ENCODE data around the gene COL4A4.

COL4A4 gene

DNA sequence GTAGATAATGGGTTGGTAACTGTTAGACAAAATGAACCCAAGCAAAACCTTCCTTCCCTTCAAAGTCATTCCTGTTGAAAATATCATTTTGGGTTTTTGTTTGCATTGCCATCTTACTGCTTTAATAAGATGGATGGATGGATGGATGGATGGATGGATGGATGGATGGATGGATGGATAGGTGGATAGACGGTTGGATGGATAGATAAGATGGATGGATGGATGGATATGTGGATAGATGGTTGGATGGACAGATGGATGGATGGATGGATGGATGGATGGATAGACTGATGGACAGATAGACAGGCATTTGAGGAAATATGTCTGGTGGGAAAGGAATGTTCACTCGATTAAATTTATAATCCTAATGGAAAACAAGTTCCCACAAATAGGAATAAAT lies 133.2 kb downstream of the COL4A4 start:
- Mint-ChIP-seq H3K9me3 (no peaks in the 10 kb centered on the region), H3K4me3 (no peak overlapping the region), H3K36me3 (ENCODE audit: low read depth) (no peaks in the 10 kb centered on the region), H3K27ac (no peak overlapping the region), H3K4me1 (peaks cover 16% of the 10 kb centered on the region), H3K27me3 (ENCODE audit: low read depth, poor library complexity) (no peaks in the 10 kb centered on the region)
- DNase-seq, result no peak
- TF ChIP-seq, protein P1, sequence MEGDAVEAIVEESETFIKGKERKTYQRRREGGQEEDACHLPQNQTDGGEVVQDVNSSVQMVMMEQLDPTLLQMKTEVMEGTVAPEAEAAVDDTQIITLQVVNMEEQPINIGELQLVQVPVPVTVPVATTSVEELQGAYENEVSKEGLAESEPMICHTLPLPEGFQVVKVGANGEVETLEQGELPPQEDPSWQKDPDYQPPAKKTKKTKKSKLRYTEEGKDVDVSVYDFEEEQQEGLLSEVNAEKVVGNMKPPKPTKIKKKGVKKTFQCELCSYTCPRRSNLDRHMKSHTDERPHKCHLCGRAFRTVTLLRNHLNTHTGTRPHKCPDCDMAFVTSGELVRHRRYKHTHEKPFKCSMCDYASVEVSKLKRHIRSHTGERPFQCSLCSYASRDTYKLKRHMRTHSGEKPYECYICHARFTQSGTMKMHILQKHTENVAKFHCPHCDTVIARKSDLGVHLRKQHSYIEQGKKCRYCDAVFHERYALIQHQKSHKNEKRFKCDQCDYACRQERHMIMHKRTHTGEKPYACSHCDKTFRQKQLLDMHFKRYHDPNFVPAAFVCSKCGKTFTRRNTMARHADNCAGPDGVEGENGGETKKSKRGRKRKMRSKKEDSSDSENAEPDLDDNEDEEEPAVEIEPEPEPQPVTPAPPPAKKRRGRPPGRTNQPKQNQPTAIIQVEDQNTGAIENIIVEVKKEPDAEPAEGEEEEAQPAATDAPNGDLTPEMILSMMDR (IDR thresholded peaks at IDR 0.05), result no peak

DNA sequence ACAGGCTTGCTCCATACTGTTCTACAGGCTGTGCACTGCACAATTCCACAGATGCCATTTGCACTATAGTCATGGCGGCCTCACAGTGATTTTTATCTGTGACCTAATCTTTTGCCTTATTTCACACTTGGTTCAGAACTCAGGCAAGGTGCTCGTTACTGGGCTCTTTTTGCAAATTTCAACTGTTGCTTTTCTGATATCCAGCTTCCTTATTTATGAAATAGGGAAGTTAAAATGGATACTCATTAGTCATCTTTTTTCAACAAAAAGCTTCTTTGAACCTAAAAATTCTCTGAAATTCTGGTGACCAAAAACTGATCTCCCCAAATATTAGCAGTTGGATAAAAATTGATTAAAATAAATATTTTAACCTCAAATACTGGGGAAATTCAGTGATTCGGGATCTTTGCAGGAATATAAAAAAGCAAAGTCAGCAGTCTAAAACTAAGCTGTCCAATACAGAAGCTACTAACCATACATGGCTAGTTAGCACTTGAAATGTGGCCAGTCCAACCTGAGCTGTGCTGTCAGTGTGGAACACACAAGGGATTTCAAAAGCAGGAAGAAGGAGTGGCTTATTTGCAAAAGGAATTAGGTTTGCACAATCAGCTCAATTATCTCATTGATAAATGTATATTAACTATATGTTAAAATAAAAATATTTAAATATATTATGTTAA lies 134.4 kb downstream of the COL4A4 start:
- no peaks in the 10 kb centered on the region for H3K36me3 Mint-ChIP-seq (ENCODE audit: low read depth)
- H3K4me1 Mint-ChIP-seq, result peaks cover 12% of the 10 kb centered on the region
- no peak overlapping the region for H3K4me3 Mint-ChIP-seq
- no peak overlapping the region for H3K27ac Mint-ChIP-seq
- H3K27me3 Mint-ChIP-seq (ENCODE audit: low read depth, poor library complexity), result no peaks in the 10 kb centered on the region
- TF ChIP-seq, protein P1 (IDR thresholded peaks at IDR 0.05), result no peak
- DNase-seq, result no peak
- H3K9me3 Mint-ChIP-seq, result no peaks in the 10 kb centered on the region

DNA sequence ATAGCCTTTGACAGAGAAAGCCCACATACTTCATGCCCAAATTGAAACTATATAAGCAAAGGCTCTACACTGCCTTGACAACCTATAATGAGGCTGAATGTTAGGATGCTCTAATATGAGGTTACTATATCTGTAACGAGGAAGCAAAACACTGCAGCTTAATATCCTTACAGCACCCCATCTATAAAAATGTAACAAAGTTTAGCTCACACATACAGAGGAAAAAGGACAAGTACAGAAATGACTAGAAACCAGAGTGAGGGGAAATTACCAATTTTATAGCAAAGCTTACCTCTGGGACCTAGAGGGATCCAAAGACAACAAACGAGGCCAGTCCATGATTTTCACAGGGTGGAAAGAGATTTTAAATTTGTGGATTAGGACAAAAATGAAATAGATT lies 138.5 kb downstream of the COL4A4 start:
- no peaks in the 10 kb centered on the region for H3K27me3 Mint-ChIP-seq (ENCODE audit: low read depth, poor library complexity)
- no peaks in the 10 kb centered on the region for H3K36me3 Mint-ChIP-seq (ENCODE audit: low read depth)
- H3K27ac Mint-ChIP-seq, result no peak overlapping the region
- peaks cover 4% of the 10 kb centered on the region for H3K4me1 Mint-ChIP-seq
- H3K9me3 Mint-ChIP-seq, result no peaks in the 10 kb centered on the region
- DNase-seq, result no peak
- no peak overlapping the region for H3K4me3 Mint-ChIP-seq
- TF ChIP-seq, protein P1 (IDR thresholded peaks at IDR 0.05), result no peak

DNA sequence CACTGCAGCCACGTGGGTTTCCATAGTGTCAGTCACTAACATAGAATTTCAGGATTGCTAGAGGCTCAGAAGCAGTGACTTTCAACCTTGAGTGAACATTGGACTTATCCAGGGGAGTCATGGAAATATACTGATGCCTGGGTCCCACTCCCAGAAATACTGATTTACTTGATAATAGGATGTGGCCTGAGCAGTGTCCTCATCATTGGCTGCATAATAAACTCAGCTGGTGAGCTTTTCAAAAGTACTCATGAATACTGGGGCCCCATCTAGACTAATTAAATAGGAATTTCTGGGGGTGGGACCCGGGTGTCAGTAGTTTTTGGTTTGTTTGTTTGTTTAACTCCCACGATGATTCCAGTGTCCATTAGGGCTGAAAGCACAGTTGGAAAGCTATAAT lies 141.4 kb downstream of the COL4A4 start:
- no peak overlapping the region for H3K27ac Mint-ChIP-seq
- H3K4me1 Mint-ChIP-seq, result peaks cover 4% of the 10 kb centered on the region
- no peaks in the 10 kb centered on the region for H3K27me3 Mint-ChIP-seq (ENCODE audit: low read depth, poor library complexity)
- H3K4me3 Mint-ChIP-seq, result no peak overlapping the region
- no peak for DNase-seq
- TF ChIP-seq, protein P1 (IDR thresholded peaks at IDR 0.05), result no peak
- H3K36me3 Mint-ChIP-seq (ENCODE audit: low read depth), result no peaks in the 10 kb centered on the region
- peaks cover 5% of the 10 kb centered on the region for H3K9me3 Mint-ChIP-seq

DNA sequence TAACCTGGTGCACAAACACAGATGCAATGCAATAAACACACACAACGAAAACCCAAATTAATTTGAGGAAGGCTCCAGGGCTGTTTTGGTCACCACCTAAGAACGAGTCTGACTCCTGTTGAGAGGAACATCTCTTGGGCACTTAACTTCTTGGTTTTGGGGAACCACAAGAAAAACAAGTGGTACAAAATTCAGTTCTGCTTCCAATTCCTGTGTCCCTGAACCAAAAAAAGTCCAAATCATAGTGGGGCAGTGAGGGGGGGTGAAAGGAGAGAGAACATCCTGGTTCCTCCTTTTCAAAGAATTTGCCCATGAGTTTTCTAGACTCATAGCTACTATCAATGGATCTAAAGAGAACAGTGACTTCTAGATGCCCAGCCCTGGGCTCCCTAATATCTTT lies 143.6 kb downstream of the COL4A4 start:
- H3K4me1 Mint-ChIP-seq, result no peaks in the 10 kb centered on the region
- TF ChIP-seq, protein P1 (IDR thresholded peaks at IDR 0.05), result no peak
- peaks cover 5% of the 10 kb centered on the region for H3K9me3 Mint-ChIP-seq
- no peak overlapping the region for H3K4me3 Mint-ChIP-seq
- no peak for DNase-seq
- no peak overlapping the region for H3K27ac Mint-ChIP-seq
- no peaks in the 10 kb centered on the region for H3K27me3 Mint-ChIP-seq (ENCODE audit: low read depth, poor library complexity)
- no peaks in the 10 kb centered on the region for H3K36me3 Mint-ChIP-seq (ENCODE audit: low read depth)

DNA sequence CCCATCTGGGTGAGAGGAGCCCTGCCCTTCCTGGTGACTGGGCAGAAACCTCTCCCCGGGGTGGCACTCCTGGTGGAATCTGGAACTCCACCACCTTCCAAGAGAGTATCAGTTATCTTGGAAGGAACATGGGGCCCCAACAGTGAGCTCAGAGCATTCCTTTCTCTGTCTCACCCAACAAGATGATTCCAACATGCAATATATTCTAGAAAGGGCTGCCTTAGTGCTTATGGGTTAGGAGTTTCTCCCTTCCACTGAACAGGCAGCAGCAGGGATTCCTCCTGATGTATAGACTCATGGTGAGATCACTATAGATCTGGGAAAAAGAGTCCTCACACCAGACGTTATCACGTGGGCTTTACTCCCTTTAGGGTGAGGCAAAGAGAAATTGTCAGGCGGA lies 147.1 kb downstream of the COL4A4 start:
- DNase-seq, result no peak
- H3K27me3 Mint-ChIP-seq (ENCODE audit: low read depth, poor library complexity), result no peaks in the 10 kb centered on the region
- peaks cover 5% of the 10 kb centered on the region for H3K9me3 Mint-ChIP-seq
- peaks cover 14% of the 10 kb centered on the region for H3K4me1 Mint-ChIP-seq
- H3K27ac Mint-ChIP-seq, result no peak overlapping the region
- no peak overlapping the region for H3K4me3 Mint-ChIP-seq
- no peaks in the 10 kb centered on the region for H3K36me3 Mint-ChIP-seq (ENCODE audit: low read depth)
- TF ChIP-seq, protein P1 (IDR thresholded peaks at IDR 0.05), result no peak
